Muscle of leg (tissue), 11 donors: ENCODE measurements around the gene PRKCA. TPM values are rescaled to one million over a fixed set of nuclear protein-coding genes. Genes with fewer than 3 reads are reported as not detected.

Experiments used
- DNase-seq: peaks from one replicate; pipeline ENCODE4 v3.0.0; 2013
- H3K27ac ChIP-seq: one replicate; pipeline ENCODE4 v1.5.1; 2013; ENCODE audit warnings: mild to moderate bottlenecking, low read length, control low read depth
- H3K27me3 ChIP-seq: one replicate; pipeline ENCODE4 v1.6.1; 2013; ENCODE audit warnings: low read length; ENCODE audit not compliant: control insufficient read depth, insufficient read depth
- H3K36me3 ChIP-seq: one replicate; pipeline ENCODE4 v1.6.1; 2013; ENCODE audit warnings: low read length; ENCODE audit not compliant: control insufficient read depth, insufficient read depth
- H3K4me1 ChIP-seq: one replicate; pipeline ENCODE4 v1.6.1; 2013; ENCODE audit warnings: low read length; ENCODE audit not compliant: control insufficient read depth, insufficient read depth
- H3K4me3 ChIP-seq: one replicate; pipeline ENCODE4 v1.5.1; 2013; ENCODE audit warnings: low read length, control low read depth
- H3K9me3 ChIP-seq: replicated peaks from 2 replicates; pipeline ENCODE4 v1.6.1; 2013; ENCODE audit warnings: low read depth, low read length; ENCODE audit not compliant: control insufficient read depth
- WGBS: methylation state at CpG from one replicate; pipeline ENCODE4 v1.1.5; 2013; ENCODE audit warnings: missing lambda C conversion rate; ENCODE audit not compliant: insufficient coverage; 5-methylcytosine and 5-hydroxymethylcytosine counted together
- polyA plus RNA-seq, 8 donors: library from polyadenylated mRNA; unstranded; fragments of 120-200 nt; gene quantifications; one replicate each; pipeline versions ENCODE4 v1.2.1 to v1.2.3, GENCODE V29; 2013; ENCODE audit warnings: inconsistent platforms in 1 of 8, low replicate concordance in 1 of 8; ENCODE audit not compliant: insufficient read length in 8 of 8, insufficient read depth in 1 of 8
- total RNA-seq: library from RNA; stranded (reverse); fragments of 120-200 nt; gene quantifications from one replicate; pipeline ENCODE4 v1.2.4, GENCODE V29; 2013

The PRKCA gene
- total and polyA plus RNA-seq, 9 donors: 2.3 to 6.5 (median 3.5) TPM

DNA sequence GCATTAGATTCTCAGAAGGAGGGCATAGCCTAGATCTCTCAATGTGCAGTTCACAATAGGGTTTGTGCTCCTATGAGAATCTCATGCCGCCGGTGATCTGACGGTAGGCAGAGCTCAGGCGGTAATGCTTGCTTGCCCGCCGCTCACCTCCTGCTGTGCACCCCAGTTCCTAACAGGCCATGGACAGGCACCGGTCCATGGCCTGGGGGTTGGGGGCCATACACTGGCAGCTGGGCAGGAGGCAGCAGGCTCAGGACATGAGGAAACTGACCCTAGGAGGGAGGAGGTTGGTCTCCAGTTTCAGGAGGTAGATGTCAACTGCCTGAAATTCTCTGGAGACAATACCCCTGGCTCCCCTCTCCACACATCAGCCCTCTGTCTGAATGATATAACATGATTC lies 287.5 kb downstream of the PRKCA start:
- no peak overlapping the region for H3K27ac ChIP-seq
- no peak overlapping the region for H3K4me3 ChIP-seq

DNA sequence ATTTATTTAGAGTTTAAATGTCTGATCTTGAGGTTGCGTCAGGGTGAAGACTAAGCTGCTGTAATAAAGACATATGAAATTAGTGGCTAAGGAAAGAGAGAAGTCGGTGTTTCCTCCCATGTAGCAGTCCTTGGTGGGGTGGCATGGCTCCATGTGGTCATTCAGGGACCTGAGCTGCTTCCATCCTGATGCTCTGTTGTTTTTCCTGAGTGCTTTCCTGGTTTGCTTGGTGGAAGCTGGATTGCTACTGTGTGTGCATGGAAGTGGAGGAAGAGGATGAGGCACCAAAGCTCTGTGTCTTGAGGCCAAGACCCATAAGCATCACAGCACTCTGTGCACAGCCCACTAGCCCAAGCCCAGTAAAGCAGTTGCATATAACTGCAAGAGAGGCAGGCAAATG lies 290.7 kb downstream of the PRKCA start:
- Histone ChIP-seq H3K9me3 (no peaks in the 10 kb centered on the region), H3K27ac (no peak overlapping the region), H3K36me3 (no peaks in the 10 kb centered on the region), H3K27me3 (no peaks in the 10 kb centered on the region), H3K4me3 (no peak overlapping the region), H3K4me1 (no peaks in the 10 kb centered on the region)
- WGBS: 100% methylated on average over 2 of the region's 2 CpGs
- no peak for DNase-seq

More for the DNA sequence above, 287.5 kb downstream of the PRKCA start:
- Histone ChIP-seq H3K27me3 (no peaks in the 10 kb centered on the region), H3K9me3 (no peaks in the 10 kb centered on the region), H3K4me1 (no peaks in the 10 kb centered on the region), H3K36me3 (no peaks in the 10 kb centered on the region)
- DNase-seq: no peak
- no CpG with 5 or more reads among the region's 7 CpGs for WGBS

DNA sequence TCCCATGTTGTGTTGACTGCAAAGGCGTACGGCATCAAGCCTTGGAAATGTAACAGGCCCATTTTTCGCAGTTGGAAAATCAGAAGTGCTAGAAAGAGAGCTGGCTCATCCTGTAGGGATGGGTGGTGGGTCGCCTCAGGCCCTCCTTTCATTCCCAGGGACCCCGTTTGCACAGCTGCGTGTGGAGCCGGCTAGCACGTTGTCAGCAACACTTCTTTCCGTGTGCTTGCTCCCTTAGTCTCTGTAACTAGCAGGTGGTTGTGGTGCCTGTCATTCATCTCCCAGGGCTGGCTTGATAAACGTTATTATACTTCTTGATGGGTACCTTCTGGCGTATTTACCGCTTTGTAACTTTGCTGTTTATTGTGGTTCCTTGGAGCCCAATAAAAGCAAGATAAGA lies 293.5 kb downstream of the PRKCA start:
- Histone ChIP-seq H3K27ac (no peak overlapping the region), H3K27me3 (no peaks in the 10 kb centered on the region), H3K4me1 (no peaks in the 10 kb centered on the region), H3K36me3 (no peaks in the 10 kb centered on the region), H3K4me3 (no peak overlapping the region), H3K9me3 (no peaks in the 10 kb centered on the region)
- DNase-seq: no peak
- 96% methylated on average over 9 of the region's 12 CpGs for WGBS

DNA sequence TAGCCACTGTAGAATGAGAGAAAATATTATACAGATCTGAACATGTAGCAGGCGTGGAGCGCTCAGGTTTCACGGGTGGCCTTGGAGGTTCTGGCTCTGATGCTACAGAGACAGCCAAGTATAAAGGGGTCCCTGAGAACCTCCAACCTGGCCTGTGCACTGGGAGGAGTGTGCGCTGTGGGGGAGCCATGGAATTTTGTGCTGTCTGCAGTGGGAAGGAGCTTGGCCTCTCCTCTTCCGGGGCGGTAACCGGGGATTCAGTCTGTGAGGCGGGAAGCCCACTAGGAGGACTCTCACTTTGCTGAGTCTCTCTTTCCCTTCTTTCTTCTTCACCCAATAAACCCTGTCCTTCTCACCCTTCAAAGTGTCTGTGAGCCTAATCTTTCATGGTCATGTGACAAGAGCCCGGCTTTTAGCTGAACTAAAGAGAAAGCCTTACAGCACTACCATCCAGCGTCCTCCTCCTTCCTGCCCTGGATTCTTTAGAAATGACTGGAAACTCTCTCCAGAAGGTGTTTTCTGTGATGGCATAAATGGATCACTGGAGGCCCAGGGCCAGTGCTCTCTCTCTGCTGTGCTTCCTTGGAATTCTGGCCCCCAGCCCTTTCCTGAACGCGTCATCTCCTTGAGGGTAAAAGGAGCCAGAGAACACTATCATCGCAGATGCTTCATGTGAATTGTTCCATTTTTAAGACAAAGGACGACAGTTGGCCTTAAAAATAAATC lies 300.4 kb downstream of the PRKCA start:
- peaks cover 13% of the 10 kb centered on the region for H3K4me1 ChIP-seq
- no peak overlapping the region for H3K27ac ChIP-seq
- H3K4me3 ChIP-seq: no peak overlapping the region
- H3K9me3 ChIP-seq: no peaks in the 10 kb centered on the region
- H3K27me3 ChIP-seq: no peaks in the 10 kb centered on the region
- DNase-seq: peak; percentile 68
- 77% methylated on average over 11 of the region's 14 CpGs for WGBS
- H3K36me3 ChIP-seq: no peaks in the 10 kb centered on the region

DNA sequence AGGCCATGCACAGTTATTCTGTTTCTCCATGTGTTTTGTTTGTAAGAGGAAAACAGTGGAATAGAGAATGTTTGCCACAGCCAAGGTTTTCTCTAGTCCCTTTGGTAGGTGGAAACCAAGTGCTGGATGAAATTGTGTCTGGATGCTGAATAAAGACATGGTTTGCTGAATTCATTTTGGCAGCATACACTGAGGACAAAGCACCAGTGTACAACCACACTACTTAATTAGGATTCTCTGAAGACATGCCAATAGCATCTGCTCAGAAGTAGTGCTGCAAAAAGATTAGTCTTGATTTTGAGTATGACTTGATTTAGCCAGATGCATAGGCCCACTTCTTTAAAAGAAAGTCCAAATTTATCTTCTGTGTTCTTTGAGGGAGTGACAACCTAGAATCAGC lies 302.0 kb downstream of the PRKCA start:
- DNase-seq: peak; percentile 69
- no peaks in the 10 kb centered on the region for H3K36me3 ChIP-seq

DNA sequence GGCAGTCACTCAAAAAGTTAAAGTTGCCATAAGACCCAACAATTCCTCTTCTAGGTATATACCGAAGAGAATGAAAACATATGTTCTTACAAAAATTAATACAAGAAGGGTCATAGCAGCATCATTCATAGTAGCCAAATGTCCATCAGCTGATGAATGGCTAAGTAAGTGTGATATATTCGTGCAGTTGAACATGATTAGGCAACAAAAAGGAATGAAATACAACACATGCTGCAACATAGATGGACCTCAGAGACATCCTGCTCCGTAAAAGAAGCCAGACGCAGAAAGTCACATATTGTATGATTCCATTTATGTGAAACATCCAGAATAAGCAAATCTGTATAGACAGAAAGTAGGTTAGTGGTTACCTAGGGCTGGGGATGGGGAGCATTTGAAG lies 303.1 kb downstream of the PRKCA start:
- peaks cover 13% of the 10 kb centered on the region for H3K4me1 ChIP-seq
- no peaks in the 10 kb centered on the region for H3K27me3 ChIP-seq
- no peaks in the 10 kb centered on the region for H3K36me3 ChIP-seq
- WGBS: no CpG with 5 or more reads among the region's 4 CpGs
- H3K9me3 ChIP-seq: peaks cover 3% of the 10 kb centered on the region
- DNase-seq: no peak
- no peak overlapping the region for H3K27ac ChIP-seq
- H3K4me3 ChIP-seq: no peak overlapping the region

More for the DNA sequence above, 302.0 kb downstream of the PRKCA start:
- Histone ChIP-seq H3K4me1 (peaks cover 13% of the 10 kb centered on the region), H3K9me3 (no peaks in the 10 kb centered on the region), H3K4me3 (no peak overlapping the region), H3K27ac (no peak overlapping the region), H3K27me3 (no peaks in the 10 kb centered on the region)

DNA sequence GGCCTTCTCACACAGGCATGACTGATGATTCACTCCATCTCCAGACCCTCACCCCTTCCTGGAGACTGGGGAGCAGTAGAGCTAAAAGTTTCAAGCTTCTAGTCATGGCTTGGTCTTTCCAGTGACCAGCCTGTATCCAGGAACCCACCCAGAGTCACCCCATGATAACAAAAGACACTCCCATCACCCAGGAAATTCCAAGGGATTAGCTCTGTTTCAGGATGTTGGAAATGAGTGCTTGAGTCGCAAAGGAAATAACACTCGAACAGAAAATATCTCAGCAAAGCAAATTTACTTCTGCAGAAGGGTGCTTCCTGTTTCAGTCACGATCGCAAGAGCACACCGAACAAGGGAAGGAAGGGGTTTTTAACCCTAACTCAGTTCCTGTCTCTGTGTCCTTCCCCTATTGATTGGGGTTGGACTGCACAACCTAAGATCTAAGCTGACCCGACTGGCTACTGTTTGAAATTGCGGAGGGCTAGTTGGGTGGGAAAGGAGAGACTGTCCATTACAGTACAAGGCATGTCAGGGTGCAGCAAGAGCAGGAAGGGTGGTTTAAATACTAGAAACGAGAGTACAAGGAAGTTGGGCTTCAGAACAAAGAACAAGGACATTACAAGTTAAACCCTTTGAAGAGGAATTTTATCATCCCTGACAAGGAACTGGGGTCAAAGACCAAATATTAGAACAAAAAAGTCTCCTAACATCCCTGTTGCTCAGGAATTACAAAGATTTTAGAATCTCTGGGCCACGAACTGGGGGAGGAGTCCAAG lies 308.1 kb downstream of the PRKCA start:
- H3K27ac ChIP-seq: no peak overlapping the region
- WGBS: 86% methylated on average over 2 of the region's 9 CpGs
- no peaks in the 10 kb centered on the region for H3K36me3 ChIP-seq
- H3K9me3 ChIP-seq: peaks cover 13% of the 10 kb centered on the region
- no peak overlapping the region for H3K4me3 ChIP-seq
- no peaks in the 10 kb centered on the region for H3K27me3 ChIP-seq
- no peak for DNase-seq
- H3K4me1 ChIP-seq: peaks cover 5% of the 10 kb centered on the region

DNA sequence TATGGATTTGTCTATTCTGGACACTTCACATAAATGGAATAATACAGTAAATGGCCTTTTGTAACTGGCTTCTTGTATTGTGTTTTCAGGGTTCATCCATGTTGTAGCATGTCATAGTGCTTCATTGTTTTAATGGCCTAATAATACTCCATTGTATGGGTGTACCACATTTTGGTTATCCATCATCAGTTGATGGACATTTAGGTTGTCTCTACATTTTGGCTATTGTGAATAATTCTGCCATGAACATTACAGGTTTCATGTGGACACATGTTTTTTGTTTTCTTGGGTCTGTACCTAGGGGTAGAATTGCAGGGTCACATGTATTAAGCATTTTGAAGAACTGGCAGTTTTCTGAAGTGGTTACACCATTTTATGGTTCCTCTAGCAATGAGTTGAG lies 309.0 kb downstream of the PRKCA start:
- H3K36me3 ChIP-seq: no peaks in the 10 kb centered on the region
- H3K27me3 ChIP-seq: no peaks in the 10 kb centered on the region
- H3K4me3 ChIP-seq: no peak overlapping the region
- peaks cover 5% of the 10 kb centered on the region for H3K4me1 ChIP-seq
- no peak overlapping the region for H3K27ac ChIP-seq
- peaks cover 13% of the 10 kb centered on the region for H3K9me3 ChIP-seq
- no peak for DNase-seq

DNA sequence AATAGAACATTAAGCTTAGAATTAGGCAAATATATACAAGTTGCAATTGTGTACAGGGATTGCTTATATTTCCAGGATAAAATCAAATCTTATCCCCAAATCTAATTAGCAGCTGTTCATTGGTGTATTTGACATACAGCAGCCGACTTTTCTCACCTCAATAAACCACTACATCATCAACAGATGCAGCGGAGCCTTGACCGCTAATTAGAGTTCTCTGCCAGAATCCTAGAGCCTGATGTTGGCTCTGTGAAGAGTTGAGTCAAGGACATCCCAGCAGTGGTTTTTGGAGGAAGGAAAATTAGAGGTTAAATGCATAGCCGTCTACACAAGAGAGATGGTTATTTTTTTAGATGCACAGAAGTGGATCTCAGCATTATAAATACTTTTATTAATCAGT lies 310.6 kb downstream of the PRKCA start:
- no peaks in the 10 kb centered on the region for H3K36me3 ChIP-seq
- no peak overlapping the region for H3K27ac ChIP-seq
- H3K9me3 ChIP-seq: peaks cover 13% of the 10 kb centered on the region
- no peak overlapping the region for H3K4me3 ChIP-seq
- WGBS: no CpG with 5 or more reads among the region's 4 CpGs
- peak; percentile 77 for DNase-seq
- H3K27me3 ChIP-seq: no peaks in the 10 kb centered on the region
- peaks cover 5% of the 10 kb centered on the region for H3K4me1 ChIP-seq

DNA sequence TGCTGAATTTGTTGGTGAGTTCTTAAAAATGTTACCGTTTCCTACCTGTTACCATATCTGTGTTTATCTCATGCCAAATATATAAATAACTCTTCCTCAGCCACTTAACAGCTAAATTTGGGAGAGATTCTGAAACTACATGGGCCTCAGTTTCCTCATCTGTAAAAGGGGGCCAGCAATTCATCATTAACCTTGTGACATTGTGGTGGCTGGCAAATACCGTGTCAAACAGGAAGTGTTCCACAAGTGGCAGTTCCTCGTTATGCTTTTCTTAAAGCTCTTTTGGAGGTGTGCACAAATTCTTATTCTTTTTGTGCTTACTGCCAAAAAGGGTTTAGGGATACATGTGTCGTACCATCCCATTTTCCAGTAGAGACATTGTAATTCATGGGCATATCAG lies 312.1 kb downstream of the PRKCA start:
- WGBS: no CpG with 5 or more reads among the region's 4 CpGs
- Histone ChIP-seq H3K4me1 (peaks cover 9% of the 10 kb centered on the region), H3K4me3 (no peak overlapping the region), H3K9me3 (peaks cover 13% of the 10 kb centered on the region), H3K36me3 (no peaks in the 10 kb centered on the region), H3K27me3 (no peaks in the 10 kb centered on the region), H3K27ac (no peak overlapping the region)
- DNase-seq: no peak
